GM12878 (cell line): ENCODE results near the gene VPS25. TPM values are rescaled to one million over a fixed set of nuclear protein-coding genes. Genes with fewer than 3 reads are reported as not detected.

Experiments used
- ATAC-seq: fragments of 200-7000 bp; cut with Tn5 transposase; 3 replicates; pipeline ENCODE4 v1.9.1; 2020; ENCODE audit warnings: mild to moderate bottlenecking, moderate library complexity
- BruUV-seq: library from RNA; stranded (reverse); fragments of 400-500 nt; replicated peaks from 2 replicates; lab custom pipeline; 2021; lab: Mats Ljungman, UMichigan
- CTCF ChIA-PET: fragments of 300-600 bp; sonication (Branson Sonifier 250); formaldehyde crosslinking; extraction: SDS; loops from one replicate; lab custom pipeline; 2021; ENCODE audit warnings: inconsistent platforms; lab: Yijun Ruan, JAX
- POLR2A ChIA-PET: fragments of 350-600 bp; formaldehyde crosslinking; extraction: SDS; loops from one replicate; lab custom pipeline; 2021; ENCODE audit warnings: inconsistent platforms; lab: Charles Lee
- RAD21 ChIA-PET: fragments of 300-600 bp; sonication (Branson Sonifier 250); formaldehyde crosslinking; loops from one replicate; lab custom pipeline; 2023; ENCODE audit warnings: antibody characterized with exemption; ENCODE audit not compliant: unreplicated experiment; lab: Charles Lee
- SMC1A ChIA-PET: fragments of 300-600 bp; sonication (Branson Sonifier 250); formaldehyde crosslinking; loops from one replicate; lab custom pipeline; 2023; ENCODE audit not compliant: unreplicated experiment, uncharacterized antibody; lab: Charles Lee
- DNase-seq: peaks from one replicate; pipeline ENCODE4 v3.0.0-alpha.2; 2011; ENCODE audit warnings: low read depth, low spot score
- FAIRE-seq: peaks from 3 replicates; lab custom pipeline; 2011; peaks lifted over from hg19 to GRCh38; lab: Jason Lieb, UNC
- H2AFZ ChIP-seq: 2 replicates; pipeline ENCODE4 v1.6.0; 2011; ENCODE audit warnings: low read depth, low read length, control low read depth; ENCODE audit not compliant: control insufficient read depth
- H3K27ac ChIP-seq: 2 replicates; pipeline ENCODE4 v1.5.1; 2011; ENCODE audit warnings: control low read depth; ENCODE audit not compliant: control insufficient read depth, insufficient read depth
- H3K27me3 ChIP-seq, 2 experiments: replicated peaks in 1 of 2; 2 replicates each; pipeline versions ENCODE4 v1.6.0 to v1.6.1; 2011; ENCODE audit warnings: low read length in 1 of 2; ENCODE audit not compliant: control insufficient read depth in 2 of 2, insufficient read depth in 2 of 2
- H3K36me3 ChIP-seq, 2 experiments: 2 replicates each; pipeline ENCODE4 v1.5.1; 2011; ENCODE audit warnings: low read length in 1 of 2; ENCODE audit not compliant: control insufficient read depth in 2 of 2, insufficient read depth in 2 of 2
- H3K4me1 ChIP-seq: 2 replicates; pipeline ENCODE4 v1.6.1; 2011; ENCODE audit warnings: mild to moderate bottlenecking, low read length, moderate library complexity, mixed read lengths; ENCODE audit not compliant: control insufficient read depth, insufficient read depth
- H3K4me2 ChIP-seq: 2 replicates; pipeline ENCODE4 v1.6.0; 2011; ENCODE audit warnings: control low read depth; ENCODE audit not compliant: control insufficient read depth, insufficient read depth
- H3K4me3 ChIP-seq: fragments of 200-600 bp; sonication (generic); 2 replicates; pipeline ENCODE4 v1.5.1; 2016
- H3K79me2 ChIP-seq: 2 replicates; pipeline ENCODE4 v1.6.0; 2011; ENCODE audit warnings: low read length; ENCODE audit not compliant: control insufficient read depth, insufficient read depth
- H3K9ac ChIP-seq: 2 replicates; pipeline ENCODE4 v1.8.0; 2011; ENCODE audit warnings: low read length, control low read depth, mixed read lengths; ENCODE audit not compliant: control insufficient read depth, insufficient read depth
- H3K9me3 ChIP-seq: replicated peaks from 3 replicates; pipeline ENCODE4 v1.5.1; 2011; ENCODE audit warnings: mild to moderate bottlenecking, low read length; ENCODE audit not compliant: control insufficient read depth, insufficient read depth
- H4K20me1 ChIP-seq: 2 replicates; pipeline ENCODE4 v1.6.0; 2011; ENCODE audit not compliant: control insufficient read depth, insufficient read depth
- CREB1 ChIP-seq: IDR thresholded peaks from 2 replicates; pipeline ENCODE4 v1.6.1; 2012; ENCODE audit warnings: low read depth, mild to moderate bottlenecking, inconsistent platforms
- EED ChIP-seq: sonication (generic); IDR thresholded peaks from 2 replicates; pipeline ENCODE4 v1.6.1; 2016; ENCODE audit warnings: antibody characterized with exemption, low read depth
- KLF5 ChIP-seq: fragments of 450-650 bp; IDR thresholded peaks from 2 replicates; pipeline ENCODE4 v1.6.1; 2014; ENCODE audit warnings: mild to moderate bottlenecking; ENCODE audit not compliant: partially characterized antibody
- SMAD5 ChIP-seq: IDR thresholded peaks from 2 replicates; pipeline ENCODE4 v1.6.1; 2016; ENCODE audit warnings: antibody characterized with exemption, low read depth
- WGBS: methylation state at CpG from one replicate; pipeline ENCODE4 v1.1.6; 2016; ENCODE audit warnings: low lambda C conversion rate; ENCODE audit not compliant: insufficient replicate concordance, insufficient coverage; ENCODE audit errors: missing lambda C conversion rate; 5-methylcytosine and 5-hydroxymethylcytosine counted together
- in situ Hi-C: fragments of 300-500 bp; cut with MboI; formaldehyde crosslinking; loops from 9 replicates; pipeline ENCODE4 v1.14.3; 2018; ENCODE audit warnings: mixed read lengths
- intact Hi-C: fragments of 100-400 bp; cut with micrococcal nuclease; formaldehyde crosslinking; loops from one replicate; pipeline ENCODE4 v1.14.2; 2022; ENCODE audit not compliant: unreplicated experiment
- polyA plus RNA-seq, 11 experiments: library from polyadenylated mRNA; depleted of rRNA in 4 of 11; unstranded in 6 of 11; stranded (reverse) in 5 of 11; fragments of >200 nt; fragmentation: Nextera tagmentation in 4 of 11; fragmentation: Illumina TruSeq in 1 of 11; extraction: Ambion mirVana in 4 of 11; extraction: Trizol in 1 of 11; gene quantifications; 1 replicate in 1 of 11; 2 replicates in 10 of 11; pipeline versions ENCODE4 v1.2.1 to v1.2.3, GENCODE V29; 2011 to 2016; ENCODE audit warnings: inconsistent platforms in 2 of 11, missing spikeins in 2 of 11, low read depth in 1 of 11
- total RNA-seq, 4 experiments: library from RNA; depleted of rRNA in 3 of 4; stranded (reverse); fragments of >200 nt in 3 of 4; fragmentation: Illumina TruSeq in 1 of 4; extraction: Trizol in 1 of 4; gene quantifications; 2 replicates each; pipeline versions ENCODE4 v1.2.1 to v1.2.3, GENCODE V29; 2013 to 2021
- TF ChIP-seq, protein P1 (sequence below), 3 experiments: IDR thresholded peaks in 2 of 3; conservative IDR thresholded peaks in 1 of 3; 2 replicates each; pipeline ENCODE4 v1.5.1; 2011; ENCODE audit warnings: low read depth in 3 of 3, low read length in 3 of 3, mild to moderate bottlenecking in 3 of 3, control low read depth in 2 of 3, moderate library complexity in 2 of 3, inconsistent platforms in 1 of 3, mixed read lengths in 1 of 3; ENCODE audit not compliant: control insufficient read depth in 2 of 3, insufficient read depth in 1 of 3; ENCODE audit errors: extremely low read depth in 1 of 3
- TF ChIP-seq, protein P2 (sequence below): fragments of 450-650 bp; IDR thresholded peaks from 2 replicates; pipeline ENCODE4 v1.6.1; 2017; ENCODE audit warnings: low read depth, mild to moderate bottlenecking, moderate library complexity
- TF ChIP-seq, protein P3 (sequence below): fragments of 450-650 bp; IDR thresholded peaks from 2 replicates; pipeline ENCODE4 v1.6.1; 2018; ENCODE audit warnings: borderline replicate concordance, mild to moderate bottlenecking; ENCODE audit not compliant: partially characterized antibody

VPS25 gene
- total and polyA plus RNA-seq, 10 of the 15 experiments (the other 5 are each of a cell fraction or from before 2014, with no cell fraction given): 92.7 to 185 (median 136) TPM

DNA sequence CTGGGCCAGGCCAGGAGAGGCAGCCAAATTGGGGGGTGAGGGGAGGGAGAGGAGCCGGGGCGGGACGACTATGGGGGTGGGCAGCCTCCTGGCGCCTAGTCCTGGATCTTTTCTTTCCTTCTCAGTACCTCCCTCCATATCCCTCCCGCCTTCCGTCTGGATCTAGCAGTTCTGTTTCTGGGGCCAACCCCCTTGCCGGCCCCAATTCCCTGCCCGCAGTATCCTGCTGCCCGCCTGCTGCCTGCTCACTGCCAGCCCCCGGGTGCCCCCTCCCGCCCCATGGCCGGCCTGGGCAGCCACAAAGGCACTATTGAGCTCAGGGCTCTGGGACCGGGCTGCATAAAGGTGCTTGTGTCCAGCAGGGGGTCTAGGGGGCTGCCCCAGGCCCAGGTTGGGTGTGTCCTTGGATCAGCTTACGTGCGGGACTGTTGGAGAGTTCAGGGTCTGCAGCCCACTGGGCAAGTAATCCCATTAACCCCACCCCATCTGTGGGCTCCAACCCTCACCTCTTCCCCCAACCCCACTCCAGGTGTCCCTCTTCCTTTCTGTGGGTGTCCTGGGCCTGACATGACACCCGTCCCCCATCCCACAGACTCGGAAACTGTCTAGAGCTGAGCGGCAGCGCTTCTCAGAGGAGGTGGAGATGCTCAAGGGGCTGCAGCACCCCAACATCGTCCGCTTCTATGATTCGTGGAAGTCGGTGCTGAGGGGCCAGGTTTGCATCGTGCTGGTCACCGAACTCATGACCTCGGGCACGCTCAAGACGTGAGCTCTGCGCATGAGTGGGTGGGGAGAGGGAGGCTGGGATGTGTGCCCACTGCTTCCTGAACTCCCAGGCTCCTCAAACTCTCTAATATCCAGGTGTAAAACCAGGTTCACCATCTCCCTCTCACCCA is 9.2 kb downstream of the VPS25 start (continued):
- TF ChIP-seq, protein P1, sequence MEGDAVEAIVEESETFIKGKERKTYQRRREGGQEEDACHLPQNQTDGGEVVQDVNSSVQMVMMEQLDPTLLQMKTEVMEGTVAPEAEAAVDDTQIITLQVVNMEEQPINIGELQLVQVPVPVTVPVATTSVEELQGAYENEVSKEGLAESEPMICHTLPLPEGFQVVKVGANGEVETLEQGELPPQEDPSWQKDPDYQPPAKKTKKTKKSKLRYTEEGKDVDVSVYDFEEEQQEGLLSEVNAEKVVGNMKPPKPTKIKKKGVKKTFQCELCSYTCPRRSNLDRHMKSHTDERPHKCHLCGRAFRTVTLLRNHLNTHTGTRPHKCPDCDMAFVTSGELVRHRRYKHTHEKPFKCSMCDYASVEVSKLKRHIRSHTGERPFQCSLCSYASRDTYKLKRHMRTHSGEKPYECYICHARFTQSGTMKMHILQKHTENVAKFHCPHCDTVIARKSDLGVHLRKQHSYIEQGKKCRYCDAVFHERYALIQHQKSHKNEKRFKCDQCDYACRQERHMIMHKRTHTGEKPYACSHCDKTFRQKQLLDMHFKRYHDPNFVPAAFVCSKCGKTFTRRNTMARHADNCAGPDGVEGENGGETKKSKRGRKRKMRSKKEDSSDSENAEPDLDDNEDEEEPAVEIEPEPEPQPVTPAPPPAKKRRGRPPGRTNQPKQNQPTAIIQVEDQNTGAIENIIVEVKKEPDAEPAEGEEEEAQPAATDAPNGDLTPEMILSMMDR (IDR thresholded peaks at IDR 0.05 in 2 of 3, conservative IDR thresholded peaks at IDR 0.05 in 1 of 3; ENCODE audit: control insufficient read depth in 2 of 3, extremely low read depth in 1 of 3, insufficient read depth in 1 of 3, low read depth in 3 of 3, low read length in 3 of 3): no peak

DNA sequence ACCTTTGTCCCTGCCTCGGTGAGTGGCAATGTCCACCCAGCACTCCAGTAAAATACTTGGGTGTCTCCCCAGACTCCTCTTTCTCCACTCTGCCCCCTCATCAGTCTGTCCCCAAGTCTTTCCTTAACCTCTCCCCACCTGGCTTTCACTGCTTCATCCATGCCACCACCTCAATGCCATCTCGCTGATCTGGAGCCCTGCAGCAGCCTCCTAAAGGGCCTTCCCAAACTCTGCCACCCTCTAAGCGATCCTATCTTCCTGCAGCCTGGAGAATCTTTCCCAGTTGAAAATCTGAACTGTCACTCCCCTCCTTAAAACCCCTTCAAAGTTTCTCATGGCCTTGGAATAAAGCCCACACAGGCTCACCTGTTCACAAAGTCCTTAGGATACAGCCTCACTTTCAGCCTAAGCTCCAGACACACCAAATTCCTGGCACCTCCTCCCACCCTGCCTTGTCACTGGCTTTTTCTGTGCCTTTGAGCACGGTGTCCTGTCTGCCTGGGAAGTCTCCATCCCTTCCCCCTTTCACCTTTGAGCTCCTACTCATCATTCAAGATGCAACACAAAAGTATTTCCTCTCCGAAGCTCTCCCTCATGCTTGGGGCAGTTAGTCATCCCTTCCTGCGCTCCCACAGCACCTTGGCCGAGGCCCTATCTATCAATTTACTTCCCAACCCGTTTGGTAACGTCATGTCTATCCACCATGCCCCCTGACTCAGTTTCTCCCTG is 10.0 kb downstream of the VPS25 start:
- BruUV-seq: no TSS peak
- no peak for ATAC-seq
- Histone ChIP-seq H3K9me3 (no peaks in the 10 kb centered on the region; the same call in 2 of the 3 replicates), H3K27me3 (peaks cover 7 to 21% of the 10 kb centered on the region in 2 experiments), H2AFZ (no peak overlapping the region), H3K4me1 (no peaks in the 10 kb centered on the region), H4K20me1 (no peaks in the 10 kb centered on the region; the same call in 1 of the 2 replicates), H3K27ac (no peak overlapping the region), H3K36me3 (peaks cover 3 to 7% of the 10 kb centered on the region in 2 experiments; a peak in 3 of 4 replicates), H3K4me3 (no peak overlapping the region), H3K4me2 (no peak overlapping the region), H3K9ac (no peak overlapping the region), H3K79me2 (no peaks in the 10 kb centered on the region)
- in situ Hi-C loops: no loop called here
- DNase-seq: no peak
- RAD21 ChIA-PET: no interaction called here
- no peak for TF ChIP-seq SMAD5
- TF ChIP-seq, protein P2, sequence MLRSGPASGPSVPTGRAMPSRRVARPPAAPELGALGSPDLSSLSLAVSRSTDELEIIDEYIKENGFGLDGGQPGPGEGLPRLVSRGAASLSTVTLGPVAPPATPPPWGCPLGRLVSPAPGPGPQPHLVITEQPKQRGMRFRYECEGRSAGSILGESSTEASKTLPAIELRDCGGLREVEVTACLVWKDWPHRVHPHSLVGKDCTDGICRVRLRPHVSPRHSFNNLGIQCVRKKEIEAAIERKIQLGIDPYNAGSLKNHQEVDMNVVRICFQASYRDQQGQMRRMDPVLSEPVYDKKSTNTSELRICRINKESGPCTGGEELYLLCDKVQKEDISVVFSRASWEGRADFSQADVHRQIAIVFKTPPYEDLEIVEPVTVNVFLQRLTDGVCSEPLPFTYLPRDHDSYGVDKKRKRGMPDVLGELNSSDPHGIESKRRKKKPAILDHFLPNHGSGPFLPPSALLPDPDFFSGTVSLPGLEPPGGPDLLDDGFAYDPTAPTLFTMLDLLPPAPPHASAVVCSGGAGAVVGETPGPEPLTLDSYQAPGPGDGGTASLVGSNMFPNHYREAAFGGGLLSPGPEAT: no peak
- TF ChIP-seq KLF5: no peak
- no peak for TF ChIP-seq EED
- TF ChIP-seq, protein P3, sequence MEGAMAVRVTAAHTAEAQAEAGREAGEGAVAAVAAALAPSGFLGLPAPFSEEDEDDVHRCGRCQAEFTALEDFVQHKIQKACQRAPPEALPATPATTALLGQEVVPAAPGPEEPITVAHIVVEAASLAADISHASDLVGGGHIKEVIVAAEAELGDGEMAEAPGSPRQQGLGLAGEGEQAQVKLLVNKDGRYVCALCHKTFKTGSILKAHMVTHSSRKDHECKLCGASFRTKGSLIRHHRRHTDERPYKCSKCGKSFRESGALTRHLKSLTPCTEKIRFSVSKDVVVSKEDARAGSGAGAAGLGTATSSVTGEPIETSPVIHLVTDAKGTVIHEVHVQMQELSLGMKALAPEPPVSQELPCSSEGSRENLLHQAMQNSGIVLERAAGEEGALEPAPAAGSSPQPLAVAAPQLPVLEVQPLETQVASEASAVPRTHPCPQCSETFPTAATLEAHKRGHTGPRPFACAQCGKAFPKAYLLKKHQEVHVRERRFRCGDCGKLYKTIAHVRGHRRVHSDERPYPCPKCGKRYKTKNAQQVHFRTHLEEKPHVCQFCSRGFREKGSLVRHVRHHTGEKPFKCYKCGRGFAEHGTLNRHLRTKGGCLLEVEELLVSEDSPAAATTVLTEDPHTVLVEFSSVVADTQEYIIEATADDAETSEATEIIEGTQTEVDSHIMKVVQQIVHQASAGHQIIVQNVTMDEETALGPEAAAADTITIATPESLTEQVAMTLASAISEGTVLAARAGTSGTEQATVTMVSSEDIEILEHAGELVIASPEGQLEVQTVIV: no peak
- no peak for TF ChIP-seq CREB1
- POLR2A ChIA-PET: interaction anchor here (0.5 kb wide), 1 partner anchor 350 kb away, joined by 3 read pairs; no protein-coding TSS in a partner anchor
- CTCF ChIA-PET: no interaction called here
- no peak for FAIRE-seq
- WGBS: 25% methylated on average over 9 of the region's 9 CpGs
- SMC1A ChIA-PET: no interaction called here
- intact Hi-C loops: no loop called here
